H9 (cell line): ENCODE data around the gene PLEKHG1. TPM values are rescaled to one million over a fixed set of nuclear protein-coding genes. Genes with fewer than 3 reads are reported as not detected.

Experiments
- DNase-seq: peaks from one replicate; pipeline ENCODE4 v3.0.0-alpha.2; 2017
- H2AFZ ChIP-seq: one replicate; pipeline ENCODE4 v1.6.1; 2013; ENCODE audit warnings: mild to moderate bottlenecking, low read length, control low read depth, moderate library complexity
- H2AK5ac ChIP-seq: 2 replicates; pipeline ENCODE4 v1.6.1; 2013; ENCODE audit warnings: low read length, control low read depth, mixed read lengths; ENCODE audit not compliant: insufficient read length
- H2BK120ac ChIP-seq: one replicate; pipeline ENCODE4 v1.6.1; 2013; ENCODE audit warnings: low read depth, mild to moderate bottlenecking, low read length, control low read depth, inconsistent platforms; ENCODE audit not compliant: poor library complexity, severe bottlenecking
- H2BK12ac ChIP-seq: 2 replicates; pipeline ENCODE4 v1.6.1; 2013; ENCODE audit warnings: low read length, control low read depth, mixed read lengths, low read depth; ENCODE audit not compliant: insufficient read length
- H2BK15ac ChIP-seq: 2 replicates; pipeline ENCODE4 v1.6.1; 2013; ENCODE audit warnings: low read depth, low read length, control low read depth
- H2BK20ac ChIP-seq: one replicate; pipeline ENCODE4 v1.6.1; 2013; ENCODE audit warnings: low read depth, mild to moderate bottlenecking, low read length, control low read depth, inconsistent platforms; ENCODE audit not compliant: poor library complexity, severe bottlenecking
- H2BK5ac ChIP-seq: 2 replicates; pipeline ENCODE4 v1.6.1; 2013; ENCODE audit warnings: low read length, control low read depth, mixed read lengths; ENCODE audit not compliant: insufficient read length
- H3K14ac ChIP-seq: 2 replicates; pipeline ENCODE4 v1.6.1; 2013; ENCODE audit warnings: low read length, control low read depth; ENCODE audit not compliant: insufficient read depth
- H3K18ac ChIP-seq: 2 replicates; pipeline ENCODE4 v1.6.1; 2013; ENCODE audit warnings: low read depth, mild to moderate bottlenecking, mixed read lengths, low read length, control low read depth; ENCODE audit not compliant: insufficient read length
- H3K23ac ChIP-seq: 2 replicates; pipeline ENCODE4 v1.6.1; 2013; ENCODE audit warnings: low read length, control low read depth, mixed read lengths, low read depth; ENCODE audit not compliant: insufficient read length
- H3K23me2 ChIP-seq: 2 replicates; pipeline ENCODE4 v1.6.1; 2013; ENCODE audit warnings: low read depth, mild to moderate bottlenecking, mixed read lengths, low read length, control low read depth; ENCODE audit not compliant: insufficient read length, poor library complexity, severe bottlenecking
- H3K27ac ChIP-seq: 2 replicates; pipeline ENCODE4 v1.5.1; 2013; ENCODE audit warnings: low read length, control low read depth, mixed read lengths, low read depth; ENCODE audit not compliant: insufficient read length
- H3K27me3 ChIP-seq: 2 replicates; pipeline ENCODE4 v1.6.1; 2013; ENCODE audit warnings: low read length, control low read depth, inconsistent platforms; ENCODE audit not compliant: insufficient read depth
- H3K4ac ChIP-seq: 2 replicates; pipeline ENCODE4 v1.6.1; 2013; ENCODE audit warnings: low read depth, mild to moderate bottlenecking, control low read depth, inconsistent platforms, low read length, moderate library complexity
- H3K4me1 ChIP-seq: 2 replicates; pipeline ENCODE4 v1.6.1; 2013; ENCODE audit warnings: low read length, control low read depth, inconsistent platforms; ENCODE audit not compliant: insufficient read depth
- H3K4me2 ChIP-seq: 2 replicates; pipeline ENCODE4 v1.6.1; 2013; ENCODE audit warnings: low read length, control low read depth, mixed read lengths; ENCODE audit not compliant: insufficient read length, insufficient read depth
- H3K56ac ChIP-seq: 2 replicates; pipeline ENCODE4 v1.6.1; 2013; ENCODE audit warnings: low read depth, mild to moderate bottlenecking, mixed read lengths, low read length, control low read depth; ENCODE audit not compliant: insufficient read length
- H3K79me1 ChIP-seq: 2 replicates; pipeline ENCODE4 v1.6.1; 2013; ENCODE audit warnings: low read depth, mild to moderate bottlenecking, moderate library complexity, low read length, control low read depth, inconsistent platforms; ENCODE audit not compliant: insufficient read depth, poor library complexity, severe bottlenecking
- H3K79me2 ChIP-seq: 2 replicates; pipeline ENCODE4 v1.6.1; 2013; ENCODE audit warnings: low read length, control low read depth, inconsistent platforms; ENCODE audit not compliant: insufficient read depth
- H3K9ac ChIP-seq: 2 replicates; pipeline ENCODE4 v1.6.1; 2013; ENCODE audit warnings: low read length, control low read depth, mixed read lengths; ENCODE audit not compliant: insufficient read length; ENCODE audit errors: extremely low read depth
- H3K9me3 ChIP-seq: one replicate; pipeline ENCODE4 v1.6.1; 2013; ENCODE audit warnings: low read depth, low read length, inconsistent platforms; ENCODE audit not compliant: control insufficient read depth
- H3T11ph ChIP-seq: one replicate; pipeline ENCODE4 v1.6.1; 2013; ENCODE audit warnings: mild to moderate bottlenecking, low read length, control low read depth, inconsistent platforms
- H4K20me1 ChIP-seq: one replicate; pipeline ENCODE4 v1.6.1; 2013; ENCODE audit not compliant: control insufficient read depth, insufficient read length, insufficient read depth
- H4K5ac ChIP-seq: 2 replicates; pipeline ENCODE4 v1.6.1; 2013; ENCODE audit warnings: low read depth, mild to moderate bottlenecking, mixed read lengths, low read length, control low read depth; ENCODE audit not compliant: insufficient read length
- H4K8ac ChIP-seq: replicated peaks from 2 replicates; pipeline ENCODE4 v1.6.1; 2013; ENCODE audit warnings: low read length, control low read depth, mixed read lengths, low read depth; ENCODE audit not compliant: insufficient read length
- H4K91ac ChIP-seq: 2 replicates; pipeline ENCODE4 v1.6.1; 2013; ENCODE audit warnings: low read depth, mild to moderate bottlenecking, moderate library complexity, mixed read lengths, low read length, control low read depth; ENCODE audit not compliant: insufficient read length
- H3K27ac Mint-ChIP-seq, 3 experiments: 2 replicates in 2 of 3; 3 replicates in 1 of 3; pipeline ENCODE4 v1.8.0; 2020 to 2021; ENCODE audit warnings: mixed read lengths in 3 of 3, mild to moderate bottlenecking in 1 of 3, moderate library complexity in 1 of 3
- H3K27me3 Mint-ChIP-seq: 2 replicates; pipeline ENCODE4 v1.8.0; 2021; ENCODE audit warnings: low read depth, mild to moderate bottlenecking, moderate library complexity, mixed read lengths
- H3K36me3 Mint-ChIP-seq, 3 experiments: 2 replicates in 2 of 3; 3 replicates in 1 of 3; pipeline ENCODE4 v1.8.0; 2020 to 2021; ENCODE audit warnings: low read depth in 3 of 3, mixed read lengths in 3 of 3; ENCODE audit not compliant: insufficient read depth in 1 of 3
- H3K4me1 Mint-ChIP-seq, 2 experiments: 2 replicates each; pipeline ENCODE4 v1.8.0; 2020; ENCODE audit warnings: mixed read lengths in 2 of 2
- H3K4me3 Mint-ChIP-seq, 2 experiments: 2 replicates in 1 of 2; 3 replicates in 1 of 2; pipeline ENCODE4 v1.8.0; 2020 to 2021; ENCODE audit warnings: mild to moderate bottlenecking in 2 of 2, mixed read lengths in 2 of 2, moderate library complexity in 1 of 2
- H3K9me3 Mint-ChIP-seq, 2 experiments: 2 replicates in 1 of 2; 3 replicates in 1 of 2; pipeline ENCODE4 v1.8.0; 2020; ENCODE audit warnings: mild to moderate bottlenecking in 2 of 2, mixed read lengths in 2 of 2, moderate library complexity in 1 of 2
- CTCF ChIP-seq: fragments of 200-600 bp; sonication (generic); conservative IDR thresholded peaks from 3 replicates; pipeline ENCODE4 v1.8.0; 2021; ENCODE audit warnings: antibody characterized with exemption, mild to moderate bottlenecking
- total RNA-seq: library from RNA; stranded (reverse); gene quantifications from 2 replicates; pipeline ENCODE4 v1.2.1, GENCODE V29; 2021

Gene PLEKHG1
- total RNA-seq, 1 experiment from 2014 or later: 1.0 TPM

- Histone ChIP-seq H2BK5ac (no peak overlapping the region), H3T11ph (no peak overlapping the region), H2BK20ac (no peak overlapping the region), H4K91ac (no peak overlapping the region), H2AK5ac (no peak overlapping the region), H2AFZ (no peak overlapping the region), H3K79me1 (no peaks in the 10 kb centered on the region), H3K27me3 (no peaks in the 10 kb centered on the region; the same call in 1 of the 2 replicates), H3K4me1 (no peaks in the 10 kb centered on the region), H4K5ac (no peak overlapping the region), H3K4me2 (no peak overlapping the region), H3K27ac (no peak overlapping the region), H3K9me3 (no peaks in the 10 kb centered on the region), H3K14ac (no peak overlapping the region), H3K18ac (no peak overlapping the region), H3K4ac (no peak overlapping the region), H3K23ac (no peak overlapping the region), H3K56ac (no peak overlapping the region), H4K20me1 (no peaks in the 10 kb centered on the region), H2BK15ac (no peak overlapping the region), H2BK120ac (no peak overlapping the region), H3K79me2 (no peaks in the 10 kb centered on the region), H3K23me2 (no peaks in the 10 kb centered on the region), H2BK12ac (no peak overlapping the region), H3K9ac (no peak overlapping the region), H4K8ac (no peak overlapping the region)
- H3K4me1 Mint-ChIP-seq: peaks cover 0 to 2% of the 10 kb centered on the region in 2 experiments; a peak in 1 of 4 replicates
- no peak for DNase-seq
- H3K9me3 Mint-ChIP-seq: no peaks in the 10 kb centered on the region
- no peak overlapping the region for H3K27ac Mint-ChIP-seq
- H3K36me3 Mint-ChIP-seq: no peaks in the 10 kb centered on the region
- no peak for TF ChIP-seq CTCF
- H3K27me3 Mint-ChIP-seq: peaks cover 8% of the 10 kb centered on the region
- no peak overlapping the region for H3K4me3 Mint-ChIP-seq
These were observed 16.3 kb downstream of the PLEKHG1 start for GRCh38 chr6:150615967-150616366.
